NCI-H82 treated with DMSO at 0.1 percent for 48 hours (cell line): ENCODE measurements around the gene VWA3A.
"Not testable (repeated sequence)": the region's sequence is repeated elsewhere in the genome, so short reads cannot be mapped to it uniquely, and the experiment has no call there.

Source experiments
- DNase-seq: peaks from one replicate; lab custom pipeline; 2025; ENCODE audit not compliant: unreplicated experiment; lab: John Stamatoyannopoulos, UW

Gene VWA3A

GRCh38 chr16:22088642-22089041 lies 3.7 kb upstream of the VWA3A start:
- no peak for DNase-seq

- no peak for DNase-seq
Measured at GRCh38 chr16:22089910-22090309, 2.4 kb upstream of the VWA3A start.

GRCh38 chr16:22091721-22092120 lies 620 bp upstream of the VWA3A start:
- no peak for DNase-seq

- DNase-seq: no peak
Measured at GRCh38 chr16:22093331-22093730, 990 bp downstream of the VWA3A start.

GRCh38 chr16:22093996-22094395 lies 1.7 kb downstream of the VWA3A start:
- DNase-seq: no peak

GRCh38 chr16:22098405-22099255 lies 6.3 kb downstream of the VWA3A start:
- DNase-seq: peak; percentile 30

GRCh38 chr16:22099256-22099975 lies 7.1 kb downstream of the VWA3A start:
- no peak for DNase-seq

- no peak for DNase-seq
Measured at GRCh38 chr16:22103441-22103840, 11.1 kb downstream of the VWA3A start.

GRCh38 chr16:22109258-22109898 lies 17.0 kb downstream of the VWA3A start:
- no peak for DNase-seq

- DNase-seq: not testable (repeated sequence)
Measured at GRCh38 chr16:22111629-22112028, 19.3 kb downstream of the VWA3A start.

GRCh38 chr16:22116095-22116700 lies 23.9 kb downstream of the VWA3A start:
- DNase-seq: no peak

GRCh38 chr16:22117609-22118008 lies 25.3 kb downstream of the VWA3A start:
- DNase-seq: no peak

GRCh38 chr16:22120440-22120839 lies 28.1 kb downstream of the VWA3A start:
- DNase-seq: no peak

- no peak for DNase-seq
Measured at GRCh38 chr16:22122239-22122638, 29.9 kb downstream of the VWA3A start.

GRCh38 chr16:22123146-22123545 lies 30.8 kb downstream of the VWA3A start:
- DNase-seq: no peak

GRCh38 chr16:22123759-22124490 lies 31.6 kb downstream of the VWA3A start:
- DNase-seq: no peak

- DNase-seq: no peak
Measured at GRCh38 chr16:22124583-22125284, 32.4 kb downstream of the VWA3A start.

GRCh38 chr16:22126037-22126558 lies 33.8 kb downstream of the VWA3A start:
- DNase-seq: no peak

GRCh38 chr16:22128537-22128936 lies 36.2 kb downstream of the VWA3A start:
- not testable (repeated sequence) for DNase-seq

GRCh38 chr16:22130528-22130927 lies 38.2 kb downstream of the VWA3A start:
- no peak for DNase-seq
